SU-DHL-6 (cell line): Measurements from ENCODE around the gene PSMC4.

ENCODE experiments used
- CTCF ChIP-seq: fragments of 200-600 bp; sonication (generic); IDR thresholded peaks from one replicate; pipeline ENCODE4 v1.5.1; 2017; ENCODE audit warnings: antibody characterized with exemption, mild to moderate bottlenecking, low read length, moderate library complexity; ENCODE audit not compliant: insufficient read depth, poor library complexity, severe bottlenecking
- EZH2phosphoT487 ChIP-seq: fragments of 200-600 bp; sonication (generic), shearing (Covaris generic); conservative IDR thresholded peaks from 2 replicates; pipeline ENCODE4 v1.6.1; 2018; ENCODE audit warnings: mild to moderate bottlenecking, antibody characterized with exemption, low read length, moderate library complexity, mixed read lengths

- TF ChIP-seq CTCF (peak; percentile 83), EZH2phosphoT487 (no peak)
These were observed at the start of gene PSMC4 for GRCh38 chr19:39970675-39971379.
